Measurements from ENCODE around the gene SIN3A.
"Not testable (repeated sequence)": the region's sequence is repeated elsewhere in the genome, so short reads cannot be mapped to it uniquely, and the experiment has no call there.

Gene SIN3A

GRCh38 chr15:75356006-75356405, 95.5 kb downstream of the SIN3A start:
- no peak for DNase-seq (ENCODE audit: low spot score)

- no peak for DNase-seq (ENCODE audit: low spot score)
These were observed 96.1 kb downstream of the SIN3A start for GRCh38 chr15:75355369-75355768.

GRCh38 chr15:75354454-75354853, 97.0 kb downstream of the SIN3A start:
- DNase-seq (ENCODE audit: low spot score), result no peak

GRCh38 chr15:75353604-75354003, 97.9 kb downstream of the SIN3A start:
- DNase-seq (ENCODE audit: low spot score), result no peak

- DNase-seq (ENCODE audit: low spot score), result no peak
These were observed 99.1 kb downstream of the SIN3A start for GRCh38 chr15:75352186-75353080.

- no peak for DNase-seq (ENCODE audit: low spot score)
These were observed 100.7 kb downstream of the SIN3A start for GRCh38 chr15:75350601-75351361.

- peak; percentile 86 for DNase-seq (ENCODE audit: low spot score)
These were observed 101.5 kb downstream of the SIN3A start for GRCh38 chr15:75349851-75350588.

GRCh38 chr15:75349351-75349669, 102.2 kb downstream of the SIN3A start:
- DNase-seq (ENCODE audit: low spot score), result not testable (repeated sequence)

- DNase-seq (ENCODE audit: low spot score), result no peak
These were observed 102.7 kb downstream of the SIN3A start for GRCh38 chr15:75348562-75349350.

GRCh38 chr15:75348034-75348561, 103.4 kb downstream of the SIN3A start:
- no peak for DNase-seq (ENCODE audit: low spot score)

- DNase-seq (ENCODE audit: low spot score), result no peak
These were observed 104.1 kb downstream of the SIN3A start for GRCh38 chr15:75347222-75348033.

- DNase-seq (ENCODE audit: low spot score), result no peak
These were observed 104.7 kb downstream of the SIN3A start, which contains the start of gene NEIL1 for GRCh38 chr15:75346796-75347221. Gene NEIL1, plus strand, starts transcription at chr15:75347039. Its CDS starts 1,867 bp downstream, at chr15:75348906.

- not testable (repeated sequence) for DNase-seq (ENCODE audit: low spot score)
These were observed 107.5 kb downstream of the SIN3A start for GRCh38 chr15:75343953-75344352.

GRCh38 chr15:75342221-75342620, 109.3 kb downstream of the SIN3A start:
- no peak for DNase-seq (ENCODE audit: low spot score)

- DNase-seq (ENCODE audit: low spot score), result no peak
These were observed 111.8 kb downstream of the SIN3A start for GRCh38 chr15:75339531-75340240.

- DNase-seq (ENCODE audit: low spot score), result no peak
These were observed 112.7 kb downstream of the SIN3A start for GRCh38 chr15:75338661-75339240.

GRCh38 chr15:75335705-75336355, 115.7 kb downstream of the SIN3A start, which contains the start of gene COMMD4:
Gene COMMD4, plus strand, starts transcription at chr15:75336063. Its CDS starts 27 bp downstream, at chr15:75336090.
- peak; percentile 92 for DNase-seq (ENCODE audit: low spot score)

- DNase-seq (ENCODE audit: low spot score), result no peak
These were observed 116.2 kb downstream of the SIN3A start for GRCh38 chr15:75335313-75335704.

All from activated CD4-positive, alpha-beta T cell treated with anti-CD3 and anti-CD28 coated beads, Interleukin-2, Interleukin-4, amounts not matched to agents 100 ng/mL and 50 ng/mL, durations not matched to agents 16 hours and 8 hours (primary cell).